Common myeloid progenitor, CD34-positive (primary cell): ENCODE data around the gene SNPH.

Experiments used
- CTCF ChIA-PET: fragments of 350-600 bp; sonication (Branson Sonifier 250); formaldehyde crosslinking; loops from one replicate; lab custom pipeline; 2021; ENCODE audit warnings: antibody characterized with exemption; lab: Charles Lee
- POLR2A ChIA-PET: fragments of 350-600 bp; sonication (Branson Sonifier 250); formaldehyde crosslinking; loops from one replicate; lab custom pipeline; 2021; ENCODE audit warnings: antibody characterized with exemption; lab: Charles Lee
- DNase-seq, 3 donors: peaks; one replicate each; pipeline versions ENCODE4 v3.0.0 to v3.0.0-alpha.2; 2013
- H3K27ac ChIP-seq, 2 experiments: 1 replicate in 1 of 2; 2 replicates in 1 of 2; pipeline ENCODE4 v1.7.0; 2013; ENCODE audit warnings: inconsistent platforms in 2 of 2, low read length in 2 of 2, mild to moderate bottlenecking in 2 of 2, low read depth in 1 of 2, moderate library complexity in 1 of 2; ENCODE audit not compliant: severe bottlenecking in 2 of 2, insufficient read depth in 1 of 2, poor library complexity in 1 of 2
- H3K27me3 ChIP-seq, 5 experiments: replicated peaks in 2 of 5; 1 replicate in 3 of 5; 2 replicates in 2 of 5; pipeline versions ENCODE4 v1.6.1 to v1.7.0; 2013; ENCODE audit warnings: low read length in 4 of 5, mild to moderate bottlenecking in 2 of 5, moderate library complexity in 2 of 5, inconsistent platforms in 1 of 5; ENCODE audit not compliant: insufficient read depth in 5 of 5, control insufficient read depth in 4 of 5
- H3K36me3 ChIP-seq, 4 experiments: 1 replicate in 2 of 4; 2 replicates in 2 of 4; pipeline versions ENCODE4 v1.6.1 to v1.7.0; 2013; ENCODE audit warnings: low read length in 3 of 4, control low read depth in 1 of 4, mild to moderate bottlenecking in 1 of 4; ENCODE audit not compliant: control insufficient read depth in 4 of 4, insufficient read depth in 4 of 4
- H3K4me1 ChIP-seq, 4 experiments: 1 replicate in 3 of 4; 2 replicates in 1 of 4; pipeline versions ENCODE4 v1.6.1 to v1.7.1; 2013; ENCODE audit warnings: low read length in 3 of 4, mild to moderate bottlenecking in 3 of 4, control low read depth in 1 of 4, inconsistent platforms in 1 of 4, moderate library complexity in 1 of 4; ENCODE audit not compliant: control insufficient read depth in 4 of 4, insufficient read depth in 4 of 4; ENCODE audit errors: control extremely low read depth in 1 of 4
- H3K4me3 ChIP-seq, 7 experiments: 1 replicate in 4 of 7; 2 replicates in 3 of 7; pipeline versions ENCODE4 v1.5.1 to v1.7.0; 2013; ENCODE audit warnings: mild to moderate bottlenecking in 7 of 7, low read length in 6 of 7, moderate library complexity in 6 of 7, inconsistent platforms in 2 of 7, low read depth in 2 of 7, control low read depth in 1 of 7; ENCODE audit not compliant: insufficient read depth in 4 of 7, control insufficient read depth in 1 of 7; ENCODE audit errors: extremely low read depth in 1 of 7
- H3K9me3 ChIP-seq, 5 experiments: 1 replicate in 4 of 5; 2 replicates in 1 of 5; pipeline versions ENCODE4 v1.6.1 to v1.7.1; 2013; ENCODE audit warnings: low read length in 4 of 5, mild to moderate bottlenecking in 2 of 5, inconsistent platforms in 1 of 5, low read depth in 1 of 5, moderate library complexity in 1 of 5; ENCODE audit not compliant: control insufficient read depth in 4 of 5, insufficient read depth in 2 of 5; ENCODE audit errors: control extremely low read depth in 1 of 5
- WGBS: methylation state at CpG from one replicate; pipeline ENCODE4 v1.1.5; 2013; ENCODE audit not compliant: insufficient coverage; 5-methylcytosine and 5-hydroxymethylcytosine counted together

Gene SNPH

GRCh38 chr20:1263853-1264252, 2.2 kb upstream of the SNPH start:
- H3K4me3 ChIP-seq: no peak overlapping the region
- POLR2A ChIA-PET: no interaction called here
- peaks cover 0 to 3% (median 3%) of the 10 kb centered on the region in 5 experiments for H3K9me3 ChIP-seq
- no CpG with 5 or more reads among the region's 1 CpG for WGBS
- DNase-seq: no peak
- H3K4me1 ChIP-seq: peaks cover 0 to 15% (median 8%) of the 10 kb centered on the region in 4 experiments
- no peak overlapping the region for H3K27ac ChIP-seq
- CTCF ChIA-PET: interaction anchor here (1.4 to 1.7 kb wide), 2 partner anchors 10 to 16 kb away, joined by 5 read pairs; no protein-coding TSS in a partner anchor
- H3K36me3 ChIP-seq: no peaks in the 10 kb centered on the region
- H3K27me3 ChIP-seq: peaks cover 0 to 23% (median 3%) of the 10 kb centered on the region in 5 experiments

GRCh38 chr20:1264727-1265126, 1.4 kb upstream of the SNPH start:
- ChIA-PET CTCF (interaction anchor here (0.8 to 1.7 kb wide), 3 partner anchors 9 to 17 kb away, joined by 4 to 5 read pairs (median 5); no protein-coding TSS in a partner anchor), POLR2A (no interaction called here)
- no peak for DNase-seq
- Histone ChIP-seq H3K4me1 (peaks cover 0 to 15% (median 8%) of the 10 kb centered on the region in 4 experiments), H3K27ac (no peak overlapping the region), H3K27me3 (peaks cover 0 to 23% (median 3%) of the 10 kb centered on the region in 5 experiments), H3K36me3 (no peaks in the 10 kb centered on the region), H3K9me3 (peaks cover 0 to 3% (median 3%) of the 10 kb centered on the region in 5 experiments), H3K4me3 (no peak overlapping the region)
- 100% methylated on average over 2 of the region's 2 CpGs for WGBS

GRCh38 chr20:1265226-1265915, 723 bp upstream of the SNPH start:
- 100% methylated on average over 1 of the region's 4 CpGs for WGBS
- Histone ChIP-seq H3K4me3 (peak overlapping the region in 4 of 7 experiments; percentile 59 to 66 (median 62)), H3K9me3 (peaks cover 0 to 3% (median 3%) of the 10 kb centered on the region in 5 experiments), H3K4me1 (peaks cover 0 to 15% (median 8%) of the 10 kb centered on the region in 4 experiments), H3K27ac (peak overlapping the region in 1 of 2 experiments; percentile 2), H3K27me3 (peaks cover 0 to 23% (median 3%) of the 10 kb centered on the region in 5 experiments), H3K36me3 (no peaks in the 10 kb centered on the region)
- CTCF ChIA-PET: interaction anchor here (0.8 to 1.7 kb wide), 4 partner anchors 8 to 47 kb away, joined by 3 to 5 read pairs (median 4); no protein-coding TSS in a partner anchor
- no peak for DNase-seq
- POLR2A ChIA-PET: no interaction called here

GRCh38 chr20:1265916-1266166, 253 bp upstream of the SNPH start:
- Histone ChIP-seq H3K9me3 (peaks cover 0 to 3% (median 3%) of the 10 kb centered on the region in 5 experiments), H3K36me3 (no peaks in the 10 kb centered on the region), H3K27ac (peak overlapping the region in 1 of 2 experiments; percentile 2), H3K4me1 (peaks cover 0 to 15% (median 8%) of the 10 kb centered on the region in 4 experiments), H3K4me3 (peak overlapping the region in 6 of 7 experiments; percentile 53 to 66 (median 60)), H3K27me3 (peaks cover 0 to 23% (median 3%) of the 10 kb centered on the region in 5 experiments)
- ChIA-PET POLR2A (no interaction called here), CTCF (interaction anchor here (0.9 kb wide), 1 partner anchor 47 kb away, joined by 3 read pairs; no protein-coding TSS in a partner anchor)
- no CpG with 5 or more reads among the region's 10 CpGs for WGBS
- no peak for DNase-seq

- WGBS: 95% methylated on average over 8 of the region's 8 CpGs
- Histone ChIP-seq H3K9me3 (peaks cover 0 to 3% (median 2%) of the 10 kb centered on the region in 5 experiments), H3K27ac (no peak overlapping the region), H3K4me3 (no peak overlapping the region), H3K27me3 (peaks cover 0 to 23% (median 3%) of the 10 kb centered on the region in 5 experiments), H3K36me3 (no peaks in the 10 kb centered on the region), H3K4me1 (peaks cover 0 to 16% (median 8%) of the 10 kb centered on the region in 4 experiments)
- POLR2A ChIA-PET: no interaction called here
- CTCF ChIA-PET: no interaction called here
- DNase-seq: no peak
These were observed 1.1 kb downstream of the SNPH start for GRCh38 chr20:1267161-1267560.

GRCh38 chr20:1267809-1268374, 1.8 kb downstream of the SNPH start:
- ChIA-PET POLR2A (interaction anchor here (0.6 kb wide), 1 partner anchor 31 kb away, joined by 5 read pairs; no protein-coding TSS in a partner anchor), CTCF (interaction anchor here (0.7 kb wide), 1 partner anchor 14 kb away, joined by 3 read pairs; no protein-coding TSS in a partner anchor)
- Histone ChIP-seq H3K27ac (no peak overlapping the region), H3K4me3 (no peak overlapping the region), H3K9me3 (no peaks in the 10 kb centered on the region), H3K36me3 (no peaks in the 10 kb centered on the region), H3K4me1 (peaks cover 0 to 23% (median 14%) of the 10 kb centered on the region in 4 experiments), H3K27me3 (peaks cover 0 to 23% (median 3%) of the 10 kb centered on the region in 5 experiments)
- 96% methylated on average over 3 of the region's 3 CpGs for WGBS
- no peak for DNase-seq

- ChIA-PET POLR2A (no interaction called here), CTCF (no interaction called here)
- no peak for DNase-seq
- Histone ChIP-seq H3K36me3 (no peaks in the 10 kb centered on the region), H3K27me3 (peaks cover 0 to 23% (median 3%) of the 10 kb centered on the region in 5 experiments), H3K9me3 (no peaks in the 10 kb centered on the region), H3K4me1 (peaks cover 0 to 26% (median 21%) of the 10 kb centered on the region in 4 experiments), H3K4me3 (no peak overlapping the region), H3K27ac (no peak overlapping the region)
- WGBS: 100% methylated on average over 6 of the region's 8 CpGs
These were observed 3.1 kb downstream of the SNPH start for GRCh38 chr20:1269235-1269634.
